ENCODE results near the gene TAPBP.

DNA sequence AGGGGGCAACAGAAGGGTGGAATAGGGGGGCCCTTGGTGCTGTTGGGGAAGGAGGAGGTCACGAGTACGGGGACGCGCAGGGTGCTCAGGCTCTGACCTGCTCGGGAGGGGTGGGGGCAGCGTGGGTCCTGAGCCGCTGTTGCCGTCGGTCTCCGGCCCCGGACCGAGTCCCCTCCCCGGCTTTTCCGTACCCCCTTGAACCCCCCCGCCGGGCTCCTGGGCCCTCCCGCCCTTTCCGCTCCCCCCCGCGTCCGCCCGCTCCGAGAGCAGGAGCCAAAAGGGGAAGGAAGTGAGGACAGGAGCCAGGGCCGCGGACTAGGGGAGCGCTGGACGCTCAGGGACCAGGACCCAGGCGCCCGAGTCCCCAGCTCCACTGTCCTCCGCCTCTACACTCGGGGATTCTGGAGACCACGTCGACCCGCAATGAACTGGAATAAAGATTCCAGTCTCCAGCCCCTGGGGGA lies 15.1 kb downstream of the TAPBP start, which contains the start of gene RGL2:
- no peak for TF ChIP-seq POLR2AphosphoS5 (IDR thresholded peaks at IDR 0.05)
- TF ChIP-seq, protein P1, sequence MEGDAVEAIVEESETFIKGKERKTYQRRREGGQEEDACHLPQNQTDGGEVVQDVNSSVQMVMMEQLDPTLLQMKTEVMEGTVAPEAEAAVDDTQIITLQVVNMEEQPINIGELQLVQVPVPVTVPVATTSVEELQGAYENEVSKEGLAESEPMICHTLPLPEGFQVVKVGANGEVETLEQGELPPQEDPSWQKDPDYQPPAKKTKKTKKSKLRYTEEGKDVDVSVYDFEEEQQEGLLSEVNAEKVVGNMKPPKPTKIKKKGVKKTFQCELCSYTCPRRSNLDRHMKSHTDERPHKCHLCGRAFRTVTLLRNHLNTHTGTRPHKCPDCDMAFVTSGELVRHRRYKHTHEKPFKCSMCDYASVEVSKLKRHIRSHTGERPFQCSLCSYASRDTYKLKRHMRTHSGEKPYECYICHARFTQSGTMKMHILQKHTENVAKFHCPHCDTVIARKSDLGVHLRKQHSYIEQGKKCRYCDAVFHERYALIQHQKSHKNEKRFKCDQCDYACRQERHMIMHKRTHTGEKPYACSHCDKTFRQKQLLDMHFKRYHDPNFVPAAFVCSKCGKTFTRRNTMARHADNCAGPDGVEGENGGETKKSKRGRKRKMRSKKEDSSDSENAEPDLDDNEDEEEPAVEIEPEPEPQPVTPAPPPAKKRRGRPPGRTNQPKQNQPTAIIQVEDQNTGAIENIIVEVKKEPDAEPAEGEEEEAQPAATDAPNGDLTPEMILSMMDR (IDR thresholded peaks at IDR 0.05) = no peak

Measured in breast epithelium (tissue), 3 donors.